ENCODE measurements around the gene FNDC3B. TPM values are rescaled to one million over a fixed set of nuclear protein-coding genes. Genes with fewer than 3 reads are reported as not detected.

The FNDC3B gene
- total RNA-seq, 1 donor from 2014 or later, result 68.5 TPM

DNA sequence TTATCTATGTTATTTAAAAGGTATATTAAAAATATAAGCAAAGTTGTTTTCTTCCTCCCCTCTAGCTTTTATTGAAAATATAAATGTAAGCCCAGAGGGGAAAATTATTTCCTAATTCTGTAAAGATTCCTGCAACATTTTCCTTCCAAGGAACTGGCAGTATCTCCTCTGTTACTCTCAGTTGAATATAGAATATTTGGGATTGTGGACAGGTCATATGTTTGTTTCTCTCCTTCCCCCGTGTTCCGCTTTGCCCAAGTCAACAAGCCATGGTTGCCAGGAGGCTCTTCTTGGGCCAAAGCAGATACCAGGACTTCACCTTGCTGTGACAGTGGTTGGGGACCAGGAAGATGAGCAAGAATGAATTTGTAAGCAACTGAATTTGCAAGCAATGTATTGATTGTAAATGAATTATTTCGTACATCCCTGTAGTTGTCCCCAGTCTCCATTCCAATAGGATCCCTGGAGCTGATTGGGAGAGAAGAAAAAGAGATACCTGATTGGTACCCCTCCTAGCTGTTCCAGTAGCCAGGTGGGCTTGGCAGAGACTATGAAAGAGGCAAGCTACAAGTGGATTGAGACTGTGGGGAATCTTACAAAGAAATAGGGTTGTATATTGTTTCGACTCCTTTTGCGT lies 130.8 kb downstream of the FNDC3B start:
- intact Hi-C loops (cut with DNase I), result no loop called here
- Histone ChIP-seq H3K27ac (peak overlapping the region; percentile 36), H3K4me3 (no peak overlapping the region), H3K9me3 (no peaks in the 10 kb centered on the region), H3K36me3 (no peaks in the 10 kb centered on the region), H3K27me3 (no peaks in the 10 kb centered on the region), H3K4me1 (peaks cover 74% of the 10 kb centered on the region)
- DNase-seq (ENCODE audit: extremely low spot score in 2 of 2), result no peak
- TF ChIP-seq, protein P1, sequence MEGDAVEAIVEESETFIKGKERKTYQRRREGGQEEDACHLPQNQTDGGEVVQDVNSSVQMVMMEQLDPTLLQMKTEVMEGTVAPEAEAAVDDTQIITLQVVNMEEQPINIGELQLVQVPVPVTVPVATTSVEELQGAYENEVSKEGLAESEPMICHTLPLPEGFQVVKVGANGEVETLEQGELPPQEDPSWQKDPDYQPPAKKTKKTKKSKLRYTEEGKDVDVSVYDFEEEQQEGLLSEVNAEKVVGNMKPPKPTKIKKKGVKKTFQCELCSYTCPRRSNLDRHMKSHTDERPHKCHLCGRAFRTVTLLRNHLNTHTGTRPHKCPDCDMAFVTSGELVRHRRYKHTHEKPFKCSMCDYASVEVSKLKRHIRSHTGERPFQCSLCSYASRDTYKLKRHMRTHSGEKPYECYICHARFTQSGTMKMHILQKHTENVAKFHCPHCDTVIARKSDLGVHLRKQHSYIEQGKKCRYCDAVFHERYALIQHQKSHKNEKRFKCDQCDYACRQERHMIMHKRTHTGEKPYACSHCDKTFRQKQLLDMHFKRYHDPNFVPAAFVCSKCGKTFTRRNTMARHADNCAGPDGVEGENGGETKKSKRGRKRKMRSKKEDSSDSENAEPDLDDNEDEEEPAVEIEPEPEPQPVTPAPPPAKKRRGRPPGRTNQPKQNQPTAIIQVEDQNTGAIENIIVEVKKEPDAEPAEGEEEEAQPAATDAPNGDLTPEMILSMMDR (IDR thresholded peaks at IDR 0.05), result no peak
- TF ChIP-seq POLR2AphosphoS5 (IDR thresholded peaks at IDR 0.05; ENCODE audit: insufficient read depth in 1 of 2, low read depth in 1 of 2) (no peak), POLR2A (IDR thresholded peaks at IDR 0.05) (no peak)

DNA sequence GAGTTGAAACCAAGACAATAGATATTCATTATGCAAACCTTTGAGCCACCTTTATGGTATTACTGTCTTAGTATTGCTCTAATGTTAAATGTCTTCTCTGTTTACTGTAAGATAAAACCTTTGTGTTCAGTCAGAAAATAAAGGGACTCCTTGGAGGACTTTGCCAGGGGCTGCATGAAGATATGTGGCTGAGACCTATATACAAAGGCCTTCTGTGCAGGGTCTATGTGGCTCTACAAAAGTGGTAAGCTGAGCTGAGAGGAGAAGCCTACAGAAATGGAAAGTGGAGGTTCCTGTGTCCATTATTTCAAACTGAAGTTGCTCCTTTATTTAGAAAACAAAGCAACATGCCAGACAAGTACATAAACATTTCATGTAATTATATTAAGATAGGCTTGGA lies 131.5 kb downstream of the FNDC3B start:
- no peak overlapping the region for H3K27ac ChIP-seq
- no peak overlapping the region for H3K4me3 ChIP-seq
- no peaks in the 10 kb centered on the region for H3K27me3 ChIP-seq
- no peaks in the 10 kb centered on the region for H3K9me3 ChIP-seq
- intact Hi-C loops (cut with DNase I), result no loop called here
- H3K36me3 ChIP-seq, result no peaks in the 10 kb centered on the region
- peaks cover 79% of the 10 kb centered on the region for H3K4me1 ChIP-seq
- DNase-seq (ENCODE audit: extremely low spot score in 2 of 2), result no peak
- TF ChIP-seq, protein P1 (IDR thresholded peaks at IDR 0.05), result no peak
- no peak for TF ChIP-seq POLR2A (IDR thresholded peaks at IDR 0.05)
- TF ChIP-seq POLR2AphosphoS5 (IDR thresholded peaks at IDR 0.05; ENCODE audit: insufficient read depth in 1 of 2, low read depth in 1 of 2), result no peak

DNA sequence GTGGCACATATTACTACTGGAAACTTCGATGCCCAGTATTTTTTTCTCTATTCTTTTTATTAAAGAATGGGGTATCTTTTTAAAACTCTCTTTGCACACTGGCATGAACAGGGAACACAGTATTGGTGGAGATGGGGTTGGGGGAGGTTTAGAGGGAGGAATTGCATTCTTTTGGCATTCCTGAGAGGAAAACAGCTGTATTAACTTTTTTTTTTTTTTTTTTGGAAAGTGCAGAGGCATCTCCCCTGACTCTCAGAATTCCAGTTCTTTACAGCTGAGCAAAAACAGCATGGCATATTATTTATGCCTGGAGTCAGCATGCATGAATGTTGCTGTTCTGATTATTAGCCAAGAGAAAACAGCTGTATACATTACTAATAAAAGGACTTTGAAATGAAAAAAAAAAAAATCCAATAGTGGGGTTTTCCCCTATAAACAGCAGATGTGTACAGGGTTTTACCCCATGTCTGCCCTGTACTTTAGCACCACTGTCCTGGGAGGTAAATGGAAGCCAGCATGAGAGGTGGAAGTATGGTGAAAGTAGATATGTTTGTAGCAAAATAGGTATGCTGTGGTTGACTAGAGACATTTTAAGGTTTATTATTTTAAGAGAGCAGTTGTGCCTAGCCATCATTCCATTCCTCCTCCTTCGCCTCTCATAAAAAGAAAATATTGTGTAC lies 132.2 kb downstream of the FNDC3B start:
- no peak overlapping the region for H3K4me3 ChIP-seq
- no peaks in the 10 kb centered on the region for H3K27me3 ChIP-seq
- H3K4me1 ChIP-seq, result peaks cover 86% of the 10 kb centered on the region
- TF ChIP-seq POLR2A (IDR thresholded peaks at IDR 0.05), result no peak
- TF ChIP-seq POLR2AphosphoS5 (IDR thresholded peaks at IDR 0.05; ENCODE audit: insufficient read depth in 1 of 2, low read depth in 1 of 2), result no peak
- TF ChIP-seq, protein P1 (IDR thresholded peaks at IDR 0.05), result no peak
- no peak overlapping the region for H3K27ac ChIP-seq
- intact Hi-C loops (cut with DNase I), result no loop called here
- no peak for DNase-seq (ENCODE audit: extremely low spot score in 2 of 2)
- H3K9me3 ChIP-seq, result no peaks in the 10 kb centered on the region
- H3K36me3 ChIP-seq, result no peaks in the 10 kb centered on the region

DNA sequence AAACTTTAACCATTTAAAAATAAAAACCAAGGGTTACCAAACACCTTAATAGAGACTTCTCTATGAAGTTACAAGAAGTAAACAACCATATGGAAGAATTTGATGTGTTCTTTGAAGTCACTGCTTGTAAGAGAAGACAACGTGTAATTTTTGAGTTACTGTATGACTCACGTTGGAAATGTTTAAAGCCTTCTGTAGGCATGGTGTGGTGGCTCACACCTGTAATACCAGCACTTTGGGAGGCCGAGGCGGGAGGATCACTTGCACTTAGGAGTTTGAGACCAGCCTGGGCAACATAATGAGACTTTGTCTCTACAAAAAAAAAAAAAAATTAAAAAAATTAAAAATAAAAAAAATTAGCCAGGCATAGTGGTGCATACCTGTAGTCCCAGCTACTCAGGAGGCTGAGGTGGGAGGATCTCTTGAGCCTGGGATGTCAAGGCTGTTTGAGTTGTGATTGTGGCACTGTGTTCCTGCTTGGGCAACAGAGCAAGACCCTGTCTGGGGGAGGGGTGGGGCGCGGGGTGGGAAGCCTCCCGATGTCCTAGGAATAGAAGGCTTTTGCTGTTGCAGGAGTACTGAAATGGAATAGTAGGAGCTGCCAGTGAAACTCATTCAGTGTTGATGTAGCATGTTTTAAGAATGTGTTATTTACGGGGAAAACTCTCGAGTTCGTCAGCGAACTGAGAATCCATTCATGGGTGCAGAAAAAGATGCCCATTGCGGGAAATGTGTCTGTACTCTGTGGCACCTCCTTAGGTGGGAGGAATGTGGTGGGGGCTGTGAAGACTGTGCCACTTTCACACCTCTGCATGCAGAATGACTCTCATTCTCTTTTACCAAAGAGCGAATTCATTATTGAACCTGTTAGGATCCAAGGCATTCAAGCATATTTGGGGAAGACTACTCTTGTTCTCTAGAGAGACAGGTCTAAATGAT lies 134.2 kb downstream of the FNDC3B start:
- Histone ChIP-seq H3K4me3 (no peak overlapping the region), H3K36me3 (no peaks in the 10 kb centered on the region), H3K9me3 (no peaks in the 10 kb centered on the region), H3K27me3 (no peaks in the 10 kb centered on the region), H3K27ac (no peak overlapping the region), H3K4me1 (peaks cover 79% of the 10 kb centered on the region)
- intact Hi-C loops (cut with DNase I), result no loop called here
- DNase-seq (ENCODE audit: extremely low spot score in 2 of 2), result no peak
- TF ChIP-seq, protein P1 (IDR thresholded peaks at IDR 0.05), result no peak
- TF ChIP-seq POLR2A (IDR thresholded peaks at IDR 0.05) (no peak), POLR2AphosphoS5 (IDR thresholded peaks at IDR 0.05; ENCODE audit: insufficient read depth in 1 of 2, low read depth in 1 of 2) (no peak)

Measured in vagina (tissue), 2 donors.